GM18499 (cell line): ENCODE measurements around the gene SLC5A11.

ENCODE experiments used
- ATAC-seq: cut with Tn5 transposase; IDR thresholded peaks from one replicate; pipeline ENCODE4 v1.9.1; 2021; ENCODE audit warnings: moderate number of reproducible peaks; ENCODE audit not compliant: insufficient read depth, unreplicated experiment

The SLC5A11 gene

GRCh38 chr16:24915019-24915418 is 69.3 kb downstream of the SLC5A11 start:
- ATAC-seq: no peak

GRCh38 chr16:24915576-24915975 is 69.8 kb downstream of the SLC5A11 start:
- ATAC-seq: no peak

DNA sequence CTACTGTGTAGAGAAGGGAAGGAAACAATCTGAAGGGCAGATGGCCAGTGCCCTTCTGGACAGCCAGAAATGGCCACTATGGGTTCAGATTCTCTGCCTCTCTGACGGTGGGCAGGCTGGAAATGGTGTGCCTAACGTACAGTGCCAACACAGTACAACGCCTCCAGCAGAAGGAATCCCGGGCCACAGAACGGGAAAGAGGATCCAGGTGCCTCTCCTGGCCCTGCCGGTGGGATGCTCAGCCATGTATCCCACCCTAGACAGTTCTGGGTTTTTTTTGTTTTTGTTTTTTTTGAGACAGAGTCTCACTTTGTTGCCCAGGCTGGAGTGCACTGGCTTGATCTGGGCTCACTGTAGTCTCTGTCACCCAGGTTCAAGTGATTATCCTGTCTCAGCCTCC is 71.5 kb downstream of the SLC5A11 start:
- ATAC-seq: no peak

GRCh38 chr16:24917891-24918290 is 72.1 kb downstream of the SLC5A11 start:
- ATAC-seq: no peak

GRCh38 chr16:24918641-24919040 is 72.9 kb downstream of the SLC5A11 start:
- ATAC-seq: no peak

DNA sequence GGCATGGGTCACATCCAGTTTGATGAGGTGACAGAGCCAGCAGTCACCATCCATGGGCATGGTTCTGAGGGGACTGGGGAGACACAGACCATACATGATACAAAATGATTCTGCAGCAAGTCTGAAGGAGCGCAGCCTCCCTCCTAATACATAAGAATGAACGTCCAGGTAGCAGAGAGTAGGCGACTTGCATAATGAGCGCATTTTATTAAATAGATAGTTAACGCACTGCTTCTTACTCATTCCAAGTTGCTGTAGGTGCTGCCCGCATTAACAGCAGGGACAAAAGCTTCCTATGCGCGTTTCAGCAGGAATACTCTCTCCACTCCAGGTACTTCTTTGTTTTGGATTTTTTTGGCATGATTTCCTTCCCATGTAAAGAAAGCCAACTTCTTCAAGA is 73.8 kb downstream of the SLC5A11 start:
- ATAC-seq: no peak

DNA sequence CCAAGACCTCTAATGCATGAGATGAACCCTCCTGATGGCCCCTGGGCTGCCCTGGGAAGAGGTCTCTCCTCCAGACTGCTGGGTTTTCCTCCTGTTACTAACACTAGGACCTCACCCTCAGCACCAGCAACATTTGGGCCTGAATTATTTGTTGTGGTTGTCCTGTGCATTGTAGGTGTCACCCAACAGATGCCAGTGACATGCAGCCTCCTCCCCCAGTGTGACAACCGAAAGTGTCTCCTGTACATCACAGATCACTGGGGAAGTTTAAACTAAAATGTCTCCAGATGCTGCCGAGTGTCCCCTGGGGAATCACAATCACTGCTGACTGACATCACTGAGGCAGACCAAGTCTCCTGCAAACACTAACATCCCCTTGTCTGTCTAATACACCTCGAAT is 74.8 kb downstream of the SLC5A11 start:
- no peak for ATAC-seq

DNA sequence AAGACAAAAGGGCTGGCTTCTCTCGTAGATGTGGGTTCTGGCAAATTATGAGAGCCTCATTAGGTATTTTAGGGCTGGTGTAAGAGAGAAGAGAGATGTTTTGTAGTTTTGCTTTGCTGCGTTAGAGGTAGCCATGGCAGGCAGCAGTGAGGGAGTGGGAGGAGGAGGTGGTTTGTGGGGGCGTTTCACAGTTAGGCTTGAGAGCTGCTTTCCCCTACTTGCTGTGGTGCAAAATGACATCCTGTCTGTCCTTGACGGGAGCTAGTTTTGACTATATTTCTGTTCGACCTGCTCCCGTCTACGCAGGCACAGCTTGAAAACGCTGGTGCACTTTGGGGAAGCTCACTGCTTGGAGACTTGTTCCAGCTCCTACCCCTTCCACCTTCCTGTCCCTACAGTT is 75.5 kb downstream of the SLC5A11 start:
- no peak for ATAC-seq

GRCh38 chr16:24925163-24925562 is 79.4 kb downstream of the SLC5A11 start:
- ATAC-seq: no peak

- no peak for ATAC-seq
Observed at GRCh38 chr16:24929409-24929808, 83.6 kb downstream of the SLC5A11 start.

GRCh38 chr16:24930440-24930839 is 84.7 kb downstream of the SLC5A11 start:
- no peak for ATAC-seq

- ATAC-seq: no peak
Observed at GRCh38 chr16:24931091-24931490, 85.3 kb downstream of the SLC5A11 start.

- ATAC-seq: no peak
Observed at GRCh38 chr16:24935336-24935735, 89.6 kb downstream of the SLC5A11 start.

DNA sequence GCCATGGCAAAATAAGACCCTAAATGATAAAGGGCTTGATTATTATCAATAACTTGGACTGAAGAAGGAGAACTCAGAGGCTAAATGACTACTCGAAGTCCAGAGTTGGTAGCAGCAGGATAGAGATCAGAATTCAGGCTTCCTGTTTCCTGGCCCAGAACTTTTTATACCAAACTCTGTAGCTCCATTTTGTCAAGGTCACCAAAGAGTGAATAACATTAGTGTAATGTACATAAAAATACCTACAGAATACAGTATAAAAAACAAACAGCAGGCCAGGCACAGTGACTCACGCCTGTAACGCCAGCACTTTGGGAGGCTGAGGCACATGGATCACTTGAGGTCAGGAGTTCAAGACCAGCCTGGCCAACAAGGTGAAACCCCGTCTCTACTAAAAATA is 90.4 kb downstream of the SLC5A11 start:
- ATAC-seq: no peak

DNA sequence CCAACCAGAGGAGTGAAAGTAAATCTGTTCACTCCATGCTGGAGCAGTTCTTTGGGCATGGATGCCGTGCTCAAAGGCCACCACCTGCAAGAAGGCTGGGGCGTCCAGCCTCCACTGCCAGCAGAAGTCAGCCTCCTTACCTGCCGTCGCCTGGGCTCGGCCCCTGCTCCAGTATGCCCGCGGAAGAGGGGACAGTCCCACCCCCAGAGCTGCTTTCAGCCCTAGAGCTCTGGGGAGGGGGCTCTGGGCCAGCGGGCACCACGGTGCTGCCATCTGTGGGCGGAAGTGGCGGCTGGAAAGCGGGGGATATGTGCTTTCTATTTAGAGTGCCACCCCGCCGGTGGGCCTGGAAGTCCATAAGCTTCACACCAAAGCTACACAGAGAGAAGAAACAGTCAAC is 93.5 kb downstream of the SLC5A11 start:
- ATAC-seq: no peak

GRCh38 chr16:24939738-24940137 is 94.0 kb downstream of the SLC5A11 start:
- ATAC-seq: no peak

DNA sequence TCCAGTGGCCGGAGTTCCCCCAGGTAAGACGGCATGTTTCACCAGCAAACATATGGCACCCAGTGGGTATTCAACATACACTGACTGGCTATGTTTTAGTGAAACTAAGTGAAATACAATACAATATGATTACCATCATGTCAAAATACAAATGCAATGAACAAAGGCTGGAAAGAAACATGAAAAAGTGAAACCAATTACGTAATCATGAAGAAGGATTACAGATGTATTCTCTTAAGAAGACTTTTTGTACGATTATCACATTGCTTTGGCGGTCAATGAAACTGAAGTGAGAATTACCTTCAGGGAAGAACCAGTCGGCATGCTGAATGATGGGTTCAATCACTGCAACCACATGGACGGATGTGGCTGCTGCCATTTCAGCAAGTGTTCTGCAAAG is 97.7 kb downstream of the SLC5A11 start:
- no peak for ATAC-seq

DNA sequence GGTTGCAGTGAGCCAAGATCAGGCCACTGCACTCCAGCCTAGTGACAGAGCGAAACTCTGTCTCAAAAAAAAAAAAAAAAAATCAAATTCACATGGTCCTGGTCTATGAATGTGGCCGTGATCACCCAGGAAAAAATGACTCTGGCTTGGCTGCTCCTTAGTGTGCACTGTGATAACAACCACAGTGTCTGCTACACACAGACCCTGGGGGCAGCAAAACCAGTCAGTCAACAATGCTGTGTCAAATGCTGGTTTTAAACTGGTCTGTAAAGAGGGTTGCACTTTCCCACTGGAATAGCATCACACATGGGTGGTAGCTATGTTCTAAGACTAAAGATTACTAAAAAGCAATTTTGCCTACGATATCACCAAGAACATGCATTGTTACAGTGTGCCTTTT is 98.4 kb downstream of the SLC5A11 start:
- no peak for ATAC-seq

DNA sequence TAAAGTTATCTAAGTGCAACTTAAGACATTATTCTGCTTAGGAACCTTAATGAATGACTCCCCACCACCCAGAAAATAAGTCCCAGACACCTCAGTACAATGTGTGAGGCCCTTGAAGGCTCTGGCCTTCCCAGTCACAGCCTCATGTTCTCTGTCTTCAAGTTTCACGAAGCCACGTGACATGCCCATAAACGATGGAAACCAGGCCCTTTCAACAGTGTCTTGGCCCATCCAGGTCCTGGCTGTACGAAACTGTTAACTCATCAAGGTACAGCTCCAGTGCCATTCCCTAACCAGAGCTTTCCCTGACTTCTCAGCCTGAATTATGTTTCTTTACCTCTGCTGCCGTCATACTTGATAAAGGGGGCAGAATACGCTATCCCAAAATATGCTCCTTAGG is 100.4 kb downstream of the SLC5A11 start:
- ATAC-seq: no peak

GRCh38 chr16:24950275-24950674 is 104.5 kb downstream of the SLC5A11 start:
- no peak for ATAC-seq

GRCh38 chr16:24953306-24953705 is 107.5 kb downstream of the SLC5A11 start:
- ATAC-seq: no peak

- ATAC-seq: no peak
Observed at GRCh38 chr16:24953721-24954120, 108.0 kb downstream of the SLC5A11 start.

GRCh38 chr16:24954137-24954536 is 108.4 kb downstream of the SLC5A11 start:
- ATAC-seq: no peak
